Glutamatergic neuron (in vitro differentiated cells): ENCODE results near the gene TCHP. TPM values are rescaled to one million over a fixed set of nuclear protein-coding genes. Genes with fewer than 3 reads are reported as not detected.

Source experiments
- DNase-seq: peaks from one replicate; pipeline ENCODE4 v3.0.0; 2022
- H3K27ac Mint-ChIP-seq: one replicate; pipeline ENCODE4 v1.8.0; 2020; ENCODE audit warnings: mild to moderate bottlenecking, mixed read lengths, inconsistent platforms; ENCODE audit not compliant: unreplicated experiment
- H3K27me3 Mint-ChIP-seq: one replicate; pipeline ENCODE4 v1.8.0; 2020; ENCODE audit warnings: mild to moderate bottlenecking, moderate library complexity, mixed read lengths, inconsistent platforms; ENCODE audit not compliant: unreplicated experiment
- H3K36me3 Mint-ChIP-seq: one replicate; pipeline ENCODE4 v1.8.0; 2020; ENCODE audit warnings: mild to moderate bottlenecking, mixed read lengths, inconsistent platforms; ENCODE audit not compliant: unreplicated experiment
- H3K4me1 Mint-ChIP-seq: one replicate; pipeline ENCODE4 v1.8.0; 2020; ENCODE audit warnings: mild to moderate bottlenecking, low read depth, mixed read lengths, inconsistent platforms; ENCODE audit not compliant: unreplicated experiment
- H3K4me3 Mint-ChIP-seq: one replicate; pipeline ENCODE4 v1.8.0; 2020; ENCODE audit warnings: mild to moderate bottlenecking, mixed read lengths, inconsistent platforms; ENCODE audit not compliant: unreplicated experiment
- H3K9me3 Mint-ChIP-seq: one replicate; pipeline ENCODE4 v1.8.0; 2020; ENCODE audit warnings: mild to moderate bottlenecking, moderate library complexity, mixed read lengths, inconsistent platforms; ENCODE audit not compliant: unreplicated experiment
- total RNA-seq: library from RNA; stranded (reverse); fragmentation: NEBNext Ultra II Directional; extraction: Animal tissue kit (Norgen Biotek cat#: 25700); gene quantifications from one replicate; pipeline ENCODE4 v1.2.1, GENCODE V29; 2021; ENCODE audit not compliant: unreplicated experiment
- TF ChIP-seq, protein P1 (sequence below): fragments of 200-600 bp; sonication (generic); IDR thresholded peaks from one replicate; pipeline ENCODE4 v1.5.0; 2021; ENCODE audit not compliant: partially characterized antibody, unreplicated experiment

The TCHP gene
- total RNA-seq, 1 donor from 2014 or later = 31.7 TPM

DNA sequence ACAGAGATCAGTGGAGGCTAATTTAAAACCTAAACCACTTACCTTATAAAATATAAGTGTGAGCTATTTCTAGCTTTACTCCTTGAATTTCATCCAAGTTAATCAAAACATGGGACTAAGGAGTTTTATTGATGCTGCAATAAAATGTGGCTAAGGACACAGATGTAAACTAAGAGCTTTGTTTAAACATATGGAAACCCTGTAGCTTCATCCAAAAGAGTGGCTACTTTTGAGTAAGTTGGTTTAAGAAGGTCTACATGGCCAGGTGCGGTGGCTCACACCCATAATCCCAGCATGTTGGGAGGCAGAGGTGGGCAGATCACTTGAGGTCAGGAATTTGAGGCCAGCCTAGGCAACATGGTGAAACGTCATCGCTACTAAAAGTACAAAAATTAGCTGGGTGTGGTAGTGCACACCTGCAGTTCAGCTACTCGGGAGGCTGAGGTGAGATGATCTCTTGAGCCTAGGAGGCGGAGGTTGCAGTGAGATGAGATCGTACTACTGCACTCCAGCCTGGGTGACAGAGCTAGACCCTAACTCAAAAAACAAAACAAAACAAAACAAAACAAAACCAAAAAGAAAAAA, 40.4 kb downstream of the TCHP start:
- Mint-ChIP-seq H3K27ac (no peak overlapping the region), H3K36me3 (no peaks in the 10 kb centered on the region), H3K9me3 (no peaks in the 10 kb centered on the region), H3K4me1 (peaks cover 12% of the 10 kb centered on the region), H3K27me3 (no peaks in the 10 kb centered on the region), H3K4me3 (no peak overlapping the region)
- no peak for DNase-seq
- TF ChIP-seq, protein P1, sequence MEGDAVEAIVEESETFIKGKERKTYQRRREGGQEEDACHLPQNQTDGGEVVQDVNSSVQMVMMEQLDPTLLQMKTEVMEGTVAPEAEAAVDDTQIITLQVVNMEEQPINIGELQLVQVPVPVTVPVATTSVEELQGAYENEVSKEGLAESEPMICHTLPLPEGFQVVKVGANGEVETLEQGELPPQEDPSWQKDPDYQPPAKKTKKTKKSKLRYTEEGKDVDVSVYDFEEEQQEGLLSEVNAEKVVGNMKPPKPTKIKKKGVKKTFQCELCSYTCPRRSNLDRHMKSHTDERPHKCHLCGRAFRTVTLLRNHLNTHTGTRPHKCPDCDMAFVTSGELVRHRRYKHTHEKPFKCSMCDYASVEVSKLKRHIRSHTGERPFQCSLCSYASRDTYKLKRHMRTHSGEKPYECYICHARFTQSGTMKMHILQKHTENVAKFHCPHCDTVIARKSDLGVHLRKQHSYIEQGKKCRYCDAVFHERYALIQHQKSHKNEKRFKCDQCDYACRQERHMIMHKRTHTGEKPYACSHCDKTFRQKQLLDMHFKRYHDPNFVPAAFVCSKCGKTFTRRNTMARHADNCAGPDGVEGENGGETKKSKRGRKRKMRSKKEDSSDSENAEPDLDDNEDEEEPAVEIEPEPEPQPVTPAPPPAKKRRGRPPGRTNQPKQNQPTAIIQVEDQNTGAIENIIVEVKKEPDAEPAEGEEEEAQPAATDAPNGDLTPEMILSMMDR = no peak

DNA sequence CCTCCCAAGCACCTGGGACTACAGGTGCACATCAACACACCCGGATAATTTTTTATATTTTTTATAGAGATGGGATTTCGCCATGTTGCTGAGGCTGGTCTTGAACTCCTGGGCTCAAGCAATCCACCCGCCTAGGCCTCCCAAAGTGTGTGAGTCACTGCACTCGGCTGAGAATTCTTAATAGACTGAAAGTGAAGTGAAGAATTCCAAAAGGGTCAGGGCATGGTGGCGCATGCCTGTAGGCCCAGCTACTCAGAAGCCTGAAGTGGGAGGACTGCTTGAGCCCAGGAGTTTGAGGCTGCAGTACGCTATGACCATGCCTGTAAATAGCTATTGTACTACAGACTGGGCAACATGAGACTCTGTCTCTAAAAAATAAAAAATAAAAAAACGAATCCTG, 43.7 kb downstream of the TCHP start:
- Mint-ChIP-seq H3K36me3 (no peaks in the 10 kb centered on the region), H3K4me1 (peaks cover 29% of the 10 kb centered on the region), H3K27ac (no peak overlapping the region), H3K4me3 (no peak overlapping the region), H3K9me3 (no peaks in the 10 kb centered on the region), H3K27me3 (no peaks in the 10 kb centered on the region)
- TF ChIP-seq, protein P1 = no peak
- DNase-seq = no peak

GRCh38 chr12:109944561-109945359, 44.7 kb downstream of the TCHP start:
- TF ChIP-seq, protein P1 = no peak
- peak; percentile 73 for DNase-seq
- peak overlapping the region; percentile 59 for H3K4me3 Mint-ChIP-seq
- H3K27me3 Mint-ChIP-seq = no peaks in the 10 kb centered on the region
- no peaks in the 10 kb centered on the region for H3K9me3 Mint-ChIP-seq
- no peaks in the 10 kb centered on the region for H3K36me3 Mint-ChIP-seq
- H3K27ac Mint-ChIP-seq = peak overlapping the region; percentile 93
- H3K4me1 Mint-ChIP-seq = peaks cover 29% of the 10 kb centered on the region

DNA sequence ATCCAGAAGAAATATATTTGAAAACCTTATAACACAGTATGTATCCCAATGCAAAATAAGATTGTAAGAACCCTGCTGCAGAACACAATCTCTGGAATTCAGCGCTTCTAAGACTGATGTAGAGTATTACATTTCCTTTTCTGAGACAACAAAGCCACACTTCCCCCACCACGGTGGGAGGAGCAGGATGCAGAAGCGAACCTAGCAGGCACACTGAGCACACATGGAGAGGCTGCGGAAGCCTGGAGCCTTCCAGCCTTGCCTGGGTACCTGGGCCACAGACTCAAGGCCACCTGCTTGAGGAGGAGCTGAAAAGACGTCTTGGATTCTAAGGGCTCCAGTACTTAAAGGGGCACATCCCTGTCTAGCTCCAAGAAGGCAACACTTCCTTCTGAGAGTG, 46.4 kb downstream of the TCHP start:
- H3K36me3 Mint-ChIP-seq = no peaks in the 10 kb centered on the region
- TF ChIP-seq, protein P1 = no peak
- H3K4me3 Mint-ChIP-seq = peak overlapping the region; percentile 23
- peak overlapping the region; percentile 52 for H3K27ac Mint-ChIP-seq
- H3K9me3 Mint-ChIP-seq = no peaks in the 10 kb centered on the region
- peaks cover 24% of the 10 kb centered on the region for H3K4me1 Mint-ChIP-seq
- no peak for DNase-seq
- H3K27me3 Mint-ChIP-seq = no peaks in the 10 kb centered on the region

- DNase-seq = no peak
- TF ChIP-seq, protein P1 = no peak
- no peaks in the 10 kb centered on the region for H3K9me3 Mint-ChIP-seq
- H3K4me1 Mint-ChIP-seq = peaks cover 27% of the 10 kb centered on the region
- no peaks in the 10 kb centered on the region for H3K27me3 Mint-ChIP-seq
- no peaks in the 10 kb centered on the region for H3K36me3 Mint-ChIP-seq
- peak overlapping the region; percentile 52 for H3K27ac Mint-ChIP-seq
- peak overlapping the region; percentile 23 for H3K4me3 Mint-ChIP-seq
Observed at GRCh38 chr12:109946913-109947312, 46.8 kb downstream of the TCHP start.
